Measurements from ENCODE around the gene NCR1.
A peak's percentile ranks its signal among the peaks of the same experiment; 100 is the strongest.
"Not testable (repeated sequence)": the region's sequence is repeated elsewhere in the genome, so short reads cannot be mapped to it uniquely, and the experiment has no call there.

The NCR1 gene

GRCh38 chr19:54907899-54908298 is 2.0 kb downstream of the NCR1 start:
- not testable (repeated sequence) for DNase-seq (ENCODE audit: low read depth)

DNA sequence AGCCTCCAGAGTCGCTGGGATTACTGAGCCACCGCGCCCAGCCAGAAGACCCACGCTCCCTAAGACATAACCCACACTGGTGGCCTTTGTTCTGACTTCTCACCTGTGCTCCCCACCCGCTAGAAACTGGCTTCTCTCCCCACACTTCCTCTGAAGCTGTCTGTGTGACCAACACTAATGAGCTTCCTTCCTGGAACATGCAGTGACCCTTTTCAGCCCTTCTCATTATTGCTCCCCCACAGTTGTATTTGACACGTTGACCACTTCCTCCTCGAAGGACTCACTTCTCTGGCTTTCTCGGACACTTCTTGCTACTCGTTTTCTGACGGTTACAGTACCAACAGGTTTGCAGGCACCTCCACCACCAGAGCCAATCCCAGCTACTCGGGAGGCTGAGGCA is 10.9 kb downstream of the NCR1 start:
- no peak for DNase-seq (ENCODE audit: low read depth)

- no peak for DNase-seq (ENCODE audit: low read depth)
Observed at GRCh38 chr19:54918499-54918898, 12.6 kb downstream of the NCR1 start.

DNA sequence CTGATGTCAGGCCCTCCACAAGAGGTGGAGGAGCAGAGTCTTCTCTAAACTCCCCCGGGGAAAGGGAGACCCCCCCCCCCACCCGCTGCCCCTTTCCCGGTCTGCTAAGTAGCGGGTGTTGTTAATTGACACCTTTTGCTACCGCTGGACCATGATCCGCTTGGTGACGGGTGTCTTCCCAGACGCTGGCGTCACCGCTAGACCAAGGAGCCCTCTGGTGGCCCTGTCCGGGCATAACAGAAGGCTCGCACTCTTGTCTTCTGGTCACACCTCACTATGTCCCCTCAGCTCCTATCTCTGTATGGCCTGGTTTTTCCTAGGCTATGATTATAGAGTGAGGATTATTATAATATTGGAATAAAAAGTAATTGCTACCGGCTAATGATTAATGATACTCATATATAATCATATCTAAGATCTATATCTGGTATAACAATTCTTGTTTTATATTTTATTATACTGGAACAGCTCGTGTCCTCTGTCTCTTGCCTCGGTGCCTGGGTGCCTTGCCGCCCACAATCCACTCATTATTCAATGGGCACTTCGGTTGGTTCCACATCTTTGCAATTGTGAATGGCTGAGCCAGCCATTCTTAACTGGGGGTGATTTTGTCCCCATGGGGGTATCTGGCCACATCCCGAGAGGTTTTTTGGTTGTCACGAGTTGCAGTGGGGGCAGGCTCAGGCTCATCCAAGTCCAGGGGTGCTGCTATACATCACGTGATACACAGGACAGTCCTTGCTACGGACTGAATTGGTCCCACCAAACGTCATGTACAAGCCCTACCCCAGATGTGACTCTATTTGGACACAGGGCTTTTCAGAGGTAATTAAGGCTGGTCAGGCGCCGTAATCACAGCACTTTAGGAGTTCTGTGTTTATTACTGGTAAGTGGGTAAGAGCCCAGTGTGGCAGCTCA is 14.0 kb downstream of the NCR1 start:
- DNase-seq (ENCODE audit: low read depth), result not testable (repeated sequence)

- DNase-seq (ENCODE audit: low read depth), result no peak
Observed at GRCh38 chr19:54921082-54921481, 15.1 kb downstream of the NCR1 start.

DNA sequence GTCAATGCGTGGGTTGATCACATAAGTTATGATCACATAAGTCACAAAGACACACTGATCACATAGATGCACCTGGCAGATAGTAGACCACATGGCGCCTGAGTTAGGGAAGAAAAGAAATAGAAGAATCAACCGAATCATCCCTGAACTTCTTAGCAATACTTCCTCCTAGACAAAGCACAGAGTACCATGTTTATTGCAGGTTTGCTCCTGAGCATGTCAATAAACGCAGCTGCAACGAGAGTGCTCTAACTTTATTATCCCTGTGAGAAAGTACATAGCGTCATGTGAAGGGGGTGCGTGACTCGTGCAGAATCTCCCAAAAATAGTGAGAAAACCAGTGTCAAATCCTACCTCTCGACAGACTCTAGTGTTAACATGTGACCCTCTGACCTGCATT is 17.3 kb downstream of the NCR1 start:
- no peak for DNase-seq (ENCODE audit: low read depth)

DNA sequence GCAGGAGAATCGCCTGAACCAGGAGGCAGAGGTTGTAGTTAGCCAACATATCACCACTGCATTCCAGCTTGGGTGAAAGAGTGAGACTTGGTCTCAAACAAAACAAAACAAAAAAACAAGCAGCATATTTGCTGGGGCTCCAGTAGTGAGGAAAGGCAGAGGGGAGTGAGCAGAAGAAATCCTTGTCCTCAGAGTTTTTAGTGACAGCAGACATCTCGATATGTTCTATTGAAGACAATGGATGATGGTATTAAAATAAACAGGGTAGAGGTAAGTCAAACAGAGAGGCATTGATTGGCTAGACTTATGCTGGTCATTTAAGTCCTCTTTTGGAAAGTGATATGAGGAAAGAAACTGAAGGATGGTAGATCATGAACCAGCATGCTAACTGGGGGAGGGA is 22.4 kb downstream of the NCR1 start:
- peak; percentile 17 for DNase-seq (ENCODE audit: low read depth)

GRCh38 chr19:54937926-54938325 is 32.0 kb downstream of the NCR1 start:
- DNase-seq (ENCODE audit: low read depth), result no peak

GRCh38 chr19:54938906-54939305 is 33.0 kb downstream of the NCR1 start:
- no peak for DNase-seq (ENCODE audit: low read depth)

- DNase-seq (ENCODE audit: low read depth), result not testable (repeated sequence)
Observed at GRCh38 chr19:54939538-54939937, 33.6 kb downstream of the NCR1 start.

DNA sequence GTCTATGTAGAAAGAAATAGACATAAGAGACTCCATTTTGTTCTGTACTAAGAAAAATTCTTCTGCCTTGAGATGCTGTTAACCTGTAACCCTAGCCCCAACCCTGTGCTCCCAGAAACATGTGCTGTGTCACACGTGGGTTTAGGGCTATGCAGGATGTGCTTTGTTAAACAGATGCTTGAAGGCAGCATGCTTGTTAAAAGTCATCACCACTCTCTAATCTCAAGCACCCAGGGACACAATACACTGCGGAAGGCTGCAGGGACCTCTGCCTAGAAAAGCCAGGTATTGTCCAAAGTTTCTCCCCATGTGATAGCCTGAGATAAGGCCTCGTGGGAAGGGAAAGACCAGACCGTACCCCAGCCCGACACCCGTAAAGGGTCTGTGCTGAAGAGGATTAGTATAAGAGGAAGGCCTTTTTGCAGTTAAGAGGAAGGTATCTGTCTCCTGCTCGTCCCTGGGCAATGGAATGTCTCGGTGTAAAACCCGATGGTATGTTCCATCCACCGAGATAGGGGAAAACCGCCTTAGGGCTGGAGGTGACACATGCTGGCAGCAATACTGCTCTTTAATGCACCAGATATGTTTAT is 37.9 kb downstream of the NCR1 start:
- peak; percentile 1 for DNase-seq (ENCODE audit: low read depth)

DNA sequence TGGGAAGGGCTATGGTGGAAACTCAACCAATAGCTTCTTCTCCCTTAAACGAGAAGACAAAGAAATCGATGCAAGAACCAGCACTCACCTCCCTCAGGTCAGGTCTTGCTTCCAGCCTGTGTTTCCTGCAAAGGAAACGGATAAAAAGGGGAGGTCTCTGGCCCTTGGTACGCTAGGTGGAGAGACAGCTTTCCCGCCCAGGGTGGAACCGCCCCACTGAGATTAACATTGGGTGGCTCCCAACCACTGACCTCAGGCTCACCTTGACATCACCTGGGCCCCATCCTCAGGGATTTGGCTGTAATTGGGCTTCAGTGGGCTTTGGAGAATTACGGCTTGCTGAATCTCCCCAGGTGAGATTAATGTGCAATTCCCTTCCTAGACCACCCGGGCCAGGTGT is 41.4 kb downstream of the NCR1 start, which contains the start of gene NLRP7:
Gene NLRP7 (minus strand): TSS at position 150 of the 400 bp plus-strand sequence.
- DNase-seq (ENCODE audit: low read depth), result no peak

DNA sequence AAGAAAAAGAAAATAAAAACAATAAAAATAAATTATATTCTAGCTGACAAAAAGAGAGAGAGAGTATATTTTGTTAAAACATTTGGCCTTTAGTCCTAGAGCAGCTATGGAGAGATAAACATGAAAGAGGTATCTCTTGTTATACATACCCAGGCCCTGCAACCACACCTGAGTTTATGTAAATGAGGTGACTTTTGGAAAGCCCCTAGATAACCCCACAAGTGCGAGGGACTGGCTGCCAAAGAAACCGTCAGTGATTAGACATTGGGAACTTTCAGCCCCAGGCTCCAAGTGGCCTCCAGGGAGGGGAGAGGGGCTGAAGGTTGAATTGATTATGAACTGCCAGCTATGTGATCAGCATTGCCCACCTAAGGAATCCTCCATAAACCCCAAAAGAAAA is 43.5 kb downstream of the NCR1 start:
- DNase-seq (ENCODE audit: low read depth), result no peak

DNA sequence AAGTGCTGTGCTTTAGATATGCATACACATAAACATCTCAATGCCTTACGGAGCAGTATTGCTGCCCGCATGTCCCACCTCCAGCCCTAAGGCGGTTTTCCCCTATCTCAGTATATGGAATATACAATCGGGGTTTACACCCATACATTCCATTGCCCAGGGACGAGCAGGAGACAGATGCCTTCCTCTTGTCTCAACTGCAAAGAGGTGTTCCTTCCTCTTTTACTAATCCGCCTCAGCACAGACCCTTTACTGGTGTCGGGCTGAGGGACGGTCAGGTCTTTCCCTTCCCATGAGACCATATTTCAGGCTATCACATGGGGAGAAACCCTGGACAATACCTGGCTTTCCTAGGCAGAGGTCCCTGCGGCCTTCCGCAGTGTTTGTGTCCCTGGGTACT is 44.6 kb downstream of the NCR1 start:
- not testable (repeated sequence) for DNase-seq (ENCODE audit: low read depth)

DNA sequence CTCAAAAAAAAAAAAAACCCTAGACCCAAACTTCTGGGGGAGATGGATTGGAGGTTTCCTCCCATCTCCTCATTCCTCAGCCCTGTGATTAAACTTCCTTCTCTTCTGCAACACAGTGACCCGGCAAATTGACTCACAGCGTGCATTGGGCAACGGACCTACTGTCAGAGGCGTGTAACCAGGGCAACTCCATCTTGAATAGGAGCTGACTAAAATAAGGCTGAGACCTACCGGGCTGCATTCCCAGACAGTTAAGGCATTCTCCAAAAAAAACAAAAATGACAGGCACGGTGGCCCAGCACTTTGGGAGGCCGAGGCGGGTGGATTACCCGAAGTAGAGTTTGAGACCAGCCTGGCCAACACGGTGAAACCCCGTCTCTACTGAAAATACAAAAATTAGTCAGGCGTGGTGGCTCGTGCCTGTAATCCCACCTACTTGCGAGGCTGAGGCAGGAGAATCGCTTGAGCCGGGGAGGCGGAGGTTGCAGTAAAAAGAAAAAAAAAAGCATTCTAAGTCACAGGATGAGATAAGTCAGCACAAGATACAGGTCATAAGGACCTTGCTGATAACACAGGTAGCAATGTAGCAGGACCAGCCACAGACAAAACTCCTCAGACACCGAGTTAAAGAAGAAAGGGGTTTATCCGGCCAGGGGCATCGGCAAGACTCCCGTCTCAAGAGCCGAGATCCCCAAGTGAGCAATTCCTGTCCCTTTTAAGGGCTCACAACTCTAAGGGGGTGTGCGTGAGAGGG is 46.8 kb downstream of the NCR1 start:
- peak; percentile 19 for DNase-seq (ENCODE audit: low read depth)

- not testable (repeated sequence) for DNase-seq (ENCODE audit: low read depth)
Observed at GRCh38 chr19:54953345-54953713, 47.4 kb downstream of the NCR1 start.

- no peak for DNase-seq (ENCODE audit: low read depth)
Observed at GRCh38 chr19:54955376-54955775, 49.4 kb downstream of the NCR1 start.

DNA sequence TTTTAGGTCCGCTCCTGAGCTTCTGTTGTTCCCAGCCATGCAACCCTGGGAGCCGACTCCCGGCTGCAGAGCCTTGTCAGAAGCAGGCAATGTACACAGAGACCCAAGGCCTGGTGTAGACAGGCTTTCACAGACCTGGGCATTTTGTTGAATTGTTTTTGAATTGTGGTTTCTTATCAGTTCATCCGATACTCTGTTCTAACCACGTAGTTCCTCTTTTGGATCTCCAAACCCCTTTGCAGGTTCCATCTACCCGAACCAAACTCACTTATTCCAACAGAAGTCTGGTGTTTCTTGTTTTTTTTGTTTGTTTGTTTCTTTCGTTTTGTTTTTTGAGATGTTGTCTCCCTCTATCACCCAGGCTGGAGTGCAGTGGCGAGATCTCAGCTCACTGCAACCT is 53.9 kb downstream of the NCR1 start:
- DNase-seq (ENCODE audit: low read depth), result no peak

All from ELR (cell line).